PC-3 (cell line): ENCODE data around the gene DCLK1. TPM values are rescaled to one million over a fixed set of nuclear protein-coding genes. Genes with fewer than 3 reads are reported as not detected.

Source experiments
- ATAC-seq: fragments of 200-7000 bp; cut with Tn5 transposase; 2 replicates; pipeline ENCODE4 v1.9.1; 2020; ENCODE audit warnings: mild to moderate bottlenecking, moderate library complexity
- BruUV-seq: library from RNA; stranded (reverse); fragments of 400-500 nt; replicated peaks from 2 replicates; lab custom pipeline; 2021; lab: Mats Ljungman, UMichigan
- CTCF ChIA-PET: fragments of 300-600 bp; sonication (Branson Sonifier 250); formaldehyde crosslinking; loops from one replicate; lab custom pipeline; 2022; ENCODE audit warnings: antibody characterized with exemption; lab: Charles Lee
- POLR2A ChIA-PET: fragments of 300-600 bp; sonication (Branson Sonifier 250); formaldehyde crosslinking; loops from one replicate; lab custom pipeline; 2022; ENCODE audit warnings: antibody characterized with exemption; ENCODE audit not compliant: unreplicated experiment; lab: Charles Lee
- DNase-seq: peaks from one replicate; pipeline ENCODE4 v3.0.0-alpha.2; 2015
- H2AFZ ChIP-seq: fragments of 300-600 bp; sonication (generic); 2 replicates; pipeline ENCODE4 v1.6.0; 2016; ENCODE audit warnings: antibody characterized with exemption, low read length
- H3F3A ChIP-seq: fragments of 300-600 bp; sonication (generic); one replicate; pipeline ENCODE4 v1.6.0; 2017; ENCODE audit warnings: antibody characterized with exemption, low read length, control low read depth, mild to moderate bottlenecking; ENCODE audit not compliant: unreplicated experiment
- H3K27ac ChIP-seq: fragments of 300-600 bp; sonication (generic); 2 replicates; pipeline ENCODE4 v1.5.1; 2016; ENCODE audit warnings: mild to moderate bottlenecking, low read length
- H3K27me3 ChIP-seq: fragments of 300-600 bp; sonication (generic); 2 replicates; pipeline ENCODE4 v1.6.1; 2016; ENCODE audit warnings: low read length, mixed read lengths
- H3K36me3 ChIP-seq: fragments of 300-600 bp; sonication (generic); 2 replicates; pipeline ENCODE4 v1.6.1; 2016; ENCODE audit warnings: low read depth, mixed run types, low read length, mixed read lengths
- H3K4me1 ChIP-seq: fragments of 300-600 bp; sonication (generic); 2 replicates; pipeline ENCODE4 v1.5.1; 2016; ENCODE audit warnings: low read length; ENCODE audit not compliant: insufficient read depth
- H3K4me2 ChIP-seq: fragments of 300-600 bp; sonication (generic); 2 replicates; pipeline ENCODE4 v1.6.0; 2016; ENCODE audit warnings: low read length
- H3K4me3 ChIP-seq: fragments of 300-600 bp; sonication (generic); 2 replicates; pipeline ENCODE4 v1.5.1; 2016; ENCODE audit warnings: mild to moderate bottlenecking, low read length, mixed read lengths
- H3K79me2 ChIP-seq: fragments of 300-600 bp; sonication (generic); 2 replicates; pipeline ENCODE4 v1.6.1; 2017; ENCODE audit warnings: low read length, mixed read lengths
- H3K9ac ChIP-seq: fragments of 300-600 bp; sonication (generic); 2 replicates; pipeline ENCODE4 v1.6.0; 2016; ENCODE audit warnings: mild to moderate bottlenecking, low read length
- H3K9me2 ChIP-seq: fragments of 300-600 bp; sonication (generic); replicated peaks from 2 replicates; pipeline ENCODE4 v1.6.1; 2016; ENCODE audit warnings: mixed run types, low read length, mixed read lengths
- H3K9me3 ChIP-seq: fragments of 300-600 bp; sonication (generic); 2 replicates; pipeline ENCODE4 v1.6.1; 2016; ENCODE audit warnings: low read length, mixed read lengths
- H4K20me1 ChIP-seq: fragments of 300-600 bp; sonication (generic); 2 replicates; pipeline ENCODE4 v1.6.1; 2016; ENCODE audit warnings: low read length, mixed read lengths
- EZH2 ChIP-seq: fragments of 300-600 bp; sonication (generic); IDR thresholded peaks from one replicate; pipeline ENCODE4 v1.6.1; 2017; ENCODE audit warnings: antibody characterized with exemption, mild to moderate bottlenecking, low read length; ENCODE audit not compliant: unreplicated experiment
- EZH2phosphoT487 ChIP-seq: fragments of 300-600 bp; sonication (generic); IDR thresholded peaks from 2 replicates; pipeline ENCODE4 v1.6.1; 2018; ENCODE audit warnings: mild to moderate bottlenecking, antibody characterized with exemption, low read length, borderline replicate concordance
- intact Hi-C: fragments of 100-400 bp; cut with micrococcal nuclease; formaldehyde crosslinking; loops from 2 replicates; pipeline ENCODE4 v1.9.0; 2023
- total RNA-seq: library from RNA; depleted of rRNA; stranded (reverse); fragments of >200 nt; gene quantifications from 2 replicates; pipeline ENCODE4 v1.2.3, GENCODE V29; 2014
- TF ChIP-seq, protein P1 (sequence below): fragments of 300-600 bp; sonication (generic); conservative IDR thresholded peaks from 2 replicates; pipeline ENCODE4 v1.5.1; 2017; ENCODE audit warnings: antibody characterized with exemption, low read depth, mild to moderate bottlenecking, low read length

The DCLK1 gene
- total RNA-seq, 1 experiment from 2014 or later: not detected

GRCh38 chr13:35940734-35941133 lies 190.4 kb downstream of the DCLK1 start:
- Histone ChIP-seq H3K9me3 (no peaks in the 10 kb centered on the region), H3K36me3 (no peaks in the 10 kb centered on the region), H3K4me2 (no peak overlapping the region), H3K27ac (no peak overlapping the region), H3K4me3 (no peak overlapping the region), H3F3A (no peaks in the 10 kb centered on the region), H3K79me2 (no peaks in the 10 kb centered on the region), H3K4me1 (no peaks in the 10 kb centered on the region), H2AFZ (no peak overlapping the region), H3K9me2 (no peaks in the 10 kb centered on the region), H4K20me1 (no peaks in the 10 kb centered on the region), H3K27me3 (no peaks in the 10 kb centered on the region), H3K9ac (no peak overlapping the region)
- ATAC-seq (no peak), DNase-seq (no peak)
- BruUV-seq: no TSS peak
- TF ChIP-seq, protein P1, sequence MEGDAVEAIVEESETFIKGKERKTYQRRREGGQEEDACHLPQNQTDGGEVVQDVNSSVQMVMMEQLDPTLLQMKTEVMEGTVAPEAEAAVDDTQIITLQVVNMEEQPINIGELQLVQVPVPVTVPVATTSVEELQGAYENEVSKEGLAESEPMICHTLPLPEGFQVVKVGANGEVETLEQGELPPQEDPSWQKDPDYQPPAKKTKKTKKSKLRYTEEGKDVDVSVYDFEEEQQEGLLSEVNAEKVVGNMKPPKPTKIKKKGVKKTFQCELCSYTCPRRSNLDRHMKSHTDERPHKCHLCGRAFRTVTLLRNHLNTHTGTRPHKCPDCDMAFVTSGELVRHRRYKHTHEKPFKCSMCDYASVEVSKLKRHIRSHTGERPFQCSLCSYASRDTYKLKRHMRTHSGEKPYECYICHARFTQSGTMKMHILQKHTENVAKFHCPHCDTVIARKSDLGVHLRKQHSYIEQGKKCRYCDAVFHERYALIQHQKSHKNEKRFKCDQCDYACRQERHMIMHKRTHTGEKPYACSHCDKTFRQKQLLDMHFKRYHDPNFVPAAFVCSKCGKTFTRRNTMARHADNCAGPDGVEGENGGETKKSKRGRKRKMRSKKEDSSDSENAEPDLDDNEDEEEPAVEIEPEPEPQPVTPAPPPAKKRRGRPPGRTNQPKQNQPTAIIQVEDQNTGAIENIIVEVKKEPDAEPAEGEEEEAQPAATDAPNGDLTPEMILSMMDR: no peak
- TF ChIP-seq EZH2 (no peak), EZH2phosphoT487 (no peak)
- CTCF ChIA-PET: no interaction called here
- POLR2A ChIA-PET: no interaction called here
- intact Hi-C loops: no loop called here

GRCh38 chr13:35936246-35936978 lies 194.8 kb downstream of the DCLK1 start:
- H3K9ac ChIP-seq: no peak overlapping the region
- H3K36me3 ChIP-seq: no peaks in the 10 kb centered on the region
- no peaks in the 10 kb centered on the region for H3K9me2 ChIP-seq
- CTCF ChIA-PET: no interaction called here
- DNase-seq (no peak), ATAC-seq (no peak)
- intact Hi-C loops: no loop called here
- no peaks in the 10 kb centered on the region for H3F3A ChIP-seq
- no peaks in the 10 kb centered on the region for H3K4me1 ChIP-seq
- no peak overlapping the region for H3K4me3 ChIP-seq
- H2AFZ ChIP-seq: no peak overlapping the region
- H4K20me1 ChIP-seq: no peaks in the 10 kb centered on the region
- no TSS peak for BruUV-seq
- H3K27me3 ChIP-seq: no peaks in the 10 kb centered on the region
- POLR2A ChIA-PET: no interaction called here
- H3K27ac ChIP-seq: no peak overlapping the region
- H3K4me2 ChIP-seq: no peak overlapping the region
- no peaks in the 10 kb centered on the region for H3K9me3 ChIP-seq
- H3K79me2 ChIP-seq: no peaks in the 10 kb centered on the region
- TF ChIP-seq EZH2phosphoT487 (no peak), EZH2 (no peak)
- TF ChIP-seq, protein P1: no peak
